A549 (cell line): ENCODE data around the gene WFS1. TPM values are rescaled to one million over a fixed set of nuclear protein-coding genes. Genes with fewer than 3 reads are reported as not detected.

Source experiments
- ATAC-seq, 2 experiments: fragments of 200-7000 bp in 1 of 2; fragments of >200 bp in 1 of 2; cut with Nextera tagmentation in 1 of 2; cut with Tn5 transposase in 1 of 2; 3 replicates each; pipeline versions ENCODE4 v1.8.0 to v1.9.1; 2018 to 2020; ENCODE audit warnings: mild to moderate bottlenecking in 1 of 2, moderate library complexity in 1 of 2
- CTCF ChIA-PET: fragments of 300-600 bp; sonication (Branson Sonifier 250); formaldehyde crosslinking; extraction: SDS; loops from one replicate; lab custom pipeline; 2021; ENCODE audit warnings: antibody characterized with exemption, inconsistent platforms; lab: Yijun Ruan, JAX
- POLR2A ChIA-PET: fragments of 350-600 bp; formaldehyde crosslinking; extraction: SDS; loops from one replicate; lab custom pipeline; 2021; ENCODE audit warnings: antibody characterized with exemption, inconsistent platforms; lab: Yijun Ruan, JAX
- DNase-seq, 2 experiments: peaks; one replicate each; pipeline versions ENCODE4 v3.0.0 to v3.0.0-alpha.2; 2011 to 2016; ENCODE audit warnings: low read depth in 1 of 2, low spot score in 1 of 2
- FAIRE-seq: peaks from 2 replicates; lab custom pipeline; 2011; peaks lifted over from hg19 to GRCh38; lab: Jason Lieb, UNC
- H3K27ac ChIP-seq, 2 experiments: fragments of >200 bp; sonication (Bioruptor Twin); formaldehyde crosslinking; 3 replicates each; pipeline ENCODE4 v1.5.1; 2016 to 2017
- H3K4me1 ChIP-seq: fragments of >200 bp; sonication (Bioruptor Twin); formaldehyde crosslinking; 3 replicates; pipeline ENCODE4 v1.6.1; 2016
- H3K4me2 ChIP-seq: fragments of >200 bp; sonication (Bioruptor Twin); formaldehyde crosslinking; 3 replicates; pipeline ENCODE4 v1.6.1; 2016
- H3K4me3 ChIP-seq: fragments of >200 bp; sonication (Bioruptor Twin); formaldehyde crosslinking; 3 replicates; pipeline ENCODE4 v1.5.1; 2016
- H3K9me3 ChIP-seq: fragments of >200 bp; sonication (Bioruptor Twin); formaldehyde crosslinking; 3 replicates; pipeline ENCODE4 v1.6.1; 2016
- CBX2 ChIP-seq: fragments of 200-600 bp; sonication (generic); IDR thresholded peaks from 2 replicates; pipeline ENCODE4 v1.6.1; 2016; ENCODE audit warnings: low read depth, mild to moderate bottlenecking, borderline replicate concordance
- CEBPB ChIP-seq, 2 experiments: fragments of >200 bp in 1 of 2; sonication (Bioruptor Twin) in 1 of 2; formaldehyde crosslinking in 1 of 2; IDR thresholded peaks; 2 replicates each; pipeline ENCODE4 v1.6.1; 2012 to 2016
- CHD2 ChIP-seq: fragments of 150-350 bp; IDR thresholded peaks from 2 replicates; pipeline ENCODE4 v1.6.1; 2014; ENCODE audit warnings: low read length; ENCODE audit not compliant: partially characterized antibody
- FOXS1 ChIP-seq: fragments of 250-450 bp; sonication (Bioruptor Pico); IDR thresholded peaks from 2 replicates; pipeline ENCODE4 v1.5.0; 2020; ENCODE audit warnings: mild to moderate bottlenecking, moderate library complexity
- GATA3 ChIP-seq: IDR thresholded peaks from 2 replicates; pipeline ENCODE4 v1.6.1; 2012; ENCODE audit warnings: borderline replicate concordance
- HMGXB4 ChIP-seq: fragments of 250-450 bp; sonication (Bioruptor Pico); IDR thresholded peaks from 2 replicates; pipeline ENCODE4 v1.5.0; 2021; ENCODE audit warnings: mild to moderate bottlenecking, moderate library complexity, borderline replicate concordance
- HOXA7 ChIP-seq: fragments of 250-450 bp; sonication (Bioruptor Pico); IDR thresholded peaks from 2 replicates; pipeline ENCODE4 v1.5.0; 2020; ENCODE audit warnings: mild to moderate bottlenecking, moderate library complexity
- MAZ ChIP-seq: fragments of 150-350 bp; IDR thresholded peaks from 2 replicates; pipeline ENCODE4 v1.6.1; 2014; ENCODE audit warnings: antibody characterized with exemption, low read depth, low read length, borderline replicate concordance
- MYC ChIP-seq: IDR thresholded peaks from 2 replicates; pipeline ENCODE4 v1.6.1; 2012; ENCODE audit warnings: mild to moderate bottlenecking, inconsistent platforms, low read length, improper control_type of control experiment, borderline replicate concordance
- NFE2L2 ChIP-seq: fragments of 150-350 bp; conservative IDR thresholded peaks from 2 replicates; pipeline ENCODE4 v1.6.1; 2014; ENCODE audit warnings: low read length
- NPAS2 ChIP-seq: fragments of 250-450 bp; sonication (Bioruptor Pico); IDR thresholded peaks from 2 replicates; pipeline ENCODE4 v1.8.0; 2022; ENCODE audit warnings: mild to moderate bottlenecking, moderate library complexity, borderline replicate concordance
- PBX3 ChIP-seq: IDR thresholded peaks from 2 replicates; pipeline ENCODE4 v1.6.1; 2012
- POLR2A ChIP-seq: IDR thresholded peaks from 2 replicates; pipeline ENCODE4 v1.6.1; 2012; ENCODE audit warnings: mild to moderate bottlenecking, low read length
- REST ChIP-seq: fragments of 200-600 bp; sonication (generic); IDR thresholded peaks from 2 replicates; pipeline ENCODE4 v1.6.1; 2016; ENCODE audit warnings: antibody characterized with exemption, mild to moderate bottlenecking, moderate library complexity
- RFX5 ChIP-seq: fragments of 450-650 bp; IDR thresholded peaks from 2 replicates; pipeline ENCODE4 v1.7.1; 2014; ENCODE audit warnings: antibody characterized with exemption, mild to moderate bottlenecking, moderate library complexity
- SMC3 ChIP-seq: fragments of >200 bp; sonication (Bioruptor Twin); formaldehyde crosslinking; IDR thresholded peaks from 3 replicates; pipeline ENCODE4 v1.6.1; 2018; ENCODE audit warnings: inconsistent platforms
- TFCP2L1 ChIP-seq: fragments of 250-450 bp; sonication (Bioruptor Pico); IDR thresholded peaks from 2 replicates; pipeline ENCODE4 v1.5.0; 2021; ENCODE audit warnings: mild to moderate bottlenecking
- USF2 ChIP-seq: fragments of 450-650 bp; IDR thresholded peaks from 2 replicates; pipeline ENCODE4 v1.6.1; 2014; ENCODE audit warnings: antibody characterized with exemption
- ZFP36 ChIP-seq: fragments of 450-650 bp; IDR thresholded peaks from 2 replicates; pipeline ENCODE4 v1.6.1; 2014; ENCODE audit warnings: borderline replicate concordance; ENCODE audit not compliant: partially characterized antibody
- ZSCAN20 ChIP-seq: fragments of 250-450 bp; sonication (Bioruptor Pico); IDR thresholded peaks from 2 replicates; pipeline ENCODE4 v1.8.0; 2022; ENCODE audit warnings: mild to moderate bottlenecking, moderate library complexity
- WGBS: methylation state at CpG from one replicate; pipeline ENCODE4 v1.1.6; 2017; ENCODE audit errors: missing lambda C conversion rate; 5-methylcytosine and 5-hydroxymethylcytosine counted together
- polyA plus RNA-seq, 4 experiments: library from polyadenylated mRNA; depleted of rRNA in 3 of 4; stranded (reverse); fragments of >200 nt; fragmentation: RNase III in 1 of 4; extraction: RNeasy Plus Mini Kit Qiagen cat#74134 plus additional on column Dnase treatment in 1 of 4; gene quantifications; 2 replicates in 3 of 4; 3 replicates in 1 of 4; pipeline ENCODE4 v1.2.3, GENCODE V29; 2011 to 2017

The WFS1 gene
- polyA plus RNA-seq, 2 of the 4 experiments (the other 2 are of a cell fraction): 8.8 to 13.6 TPM

GRCh38 chr4:6340446-6341015 is 70.9 kb downstream of the WFS1 start:
- ChIA-PET POLR2A (no interaction called here), CTCF (interaction anchor here (4.2 to 9.1 kb wide), 2 partner anchors 7 to 13 kb away, joined by 13 to 82 read pairs; no protein-coding TSS in a partner anchor)
- FAIRE-seq: no peak
- no peak for DNase-seq
- Histone ChIP-seq H3K4me2 (no peak overlapping the region), H3K27ac (no peak overlapping the region), H3K4me3 (no peak overlapping the region), H3K4me1 (peaks cover 20% of the 10 kb centered on the region)
- no peak for ATAC-seq
- WGBS: 82% methylated on average over 8 of the region's 9 CpGs
- TF ChIP-seq MAZ (no peak), HOXA7 (CRISPR knock-in tag) (no peak), REST (no peak), GATA3 (no peak), ZSCAN20 (no peak), TFCP2L1 (no peak), CHD2 (no peak), MYC (no peak), SMC3 (no peak), USF2 (no peak), RFX5 (no peak), NFE2L2 (no peak), PBX3 (no peak), CEBPB (IDR thresholded peaks at IDR 0.05) (no peak)
- TF ChIP-seq, all 56 proteins: peak for 0
- no peaks in the 10 kb centered on the region for H3K9me3 ChIP-seq

GRCh38 chr4:6341696-6342095 is 72.0 kb downstream of the WFS1 start:
- FAIRE-seq (no peak), DNase-seq (no peak), ATAC-seq (no peak)
- Histone ChIP-seq H3K27ac (no peak overlapping the region), H3K4me2 (no peak overlapping the region), H3K9me3 (no peaks in the 10 kb centered on the region), H3K4me3 (no peak overlapping the region), H3K4me1 (peaks cover 20% of the 10 kb centered on the region)
- no peak for TF ChIP-seq NPAS2 (CRISPR knock-in tag)
- TF ChIP-seq ZFP36: no peak
- TF ChIP-seq SMC3: no peak
- TF ChIP-seq CBX2: no peak
- TF ChIP-seq POLR2A: no peak
- no peak for TF ChIP-seq FOXS1 (CRISPR knock-in tag)
- no peak for TF ChIP-seq HMGXB4 (CRISPR knock-in tag)
- TF ChIP-seq GATA3: no peak
- ChIA-PET CTCF (interaction anchor here (4.2 to 9.1 kb wide), 3 partner anchors 9 to 91 kb away, joined by 13 to 82 read pairs (median 30); no protein-coding TSS in a partner anchor), POLR2A (no interaction called here)
- WGBS: 96% methylated on average over 6 of the region's 6 CpGs
